Muscle of leg (tissue), 11 donors: ENCODE results near the gene LENG1. TPM values are rescaled to one million over a fixed set of nuclear protein-coding genes. Genes with fewer than 3 reads are reported as not detected.
A peak's percentile ranks its signal among the peaks of the same experiment; 100 is the strongest.

Experiments used
- DNase-seq: peaks from one replicate; pipeline ENCODE4 v3.0.0; 2013
- H3K27ac ChIP-seq: one replicate; pipeline ENCODE4 v1.5.1; 2013; ENCODE audit warnings: mild to moderate bottlenecking, low read length, control low read depth
- H3K27me3 ChIP-seq: one replicate; pipeline ENCODE4 v1.6.1; 2013; ENCODE audit warnings: low read length; ENCODE audit not compliant: control insufficient read depth, insufficient read depth
- H3K36me3 ChIP-seq: one replicate; pipeline ENCODE4 v1.6.1; 2013; ENCODE audit warnings: low read length; ENCODE audit not compliant: control insufficient read depth, insufficient read depth
- H3K4me1 ChIP-seq: one replicate; pipeline ENCODE4 v1.6.1; 2013; ENCODE audit warnings: low read length; ENCODE audit not compliant: control insufficient read depth, insufficient read depth
- H3K4me3 ChIP-seq: one replicate; pipeline ENCODE4 v1.5.1; 2013; ENCODE audit warnings: low read length, control low read depth
- H3K9me3 ChIP-seq: replicated peaks from 2 replicates; pipeline ENCODE4 v1.6.1; 2013; ENCODE audit warnings: low read depth, low read length; ENCODE audit not compliant: control insufficient read depth
- WGBS: methylation state at CpG from one replicate; pipeline ENCODE4 v1.1.5; 2013; ENCODE audit warnings: missing lambda C conversion rate; ENCODE audit not compliant: insufficient coverage; 5-methylcytosine and 5-hydroxymethylcytosine counted together
- polyA plus RNA-seq, 8 donors: library from polyadenylated mRNA; unstranded; fragments of 120-200 nt; gene quantifications; one replicate each; pipeline versions ENCODE4 v1.2.1 to v1.2.3, GENCODE V29; 2013; ENCODE audit warnings: inconsistent platforms in 1 of 8, low replicate concordance in 1 of 8; ENCODE audit not compliant: insufficient read length in 8 of 8, insufficient read depth in 1 of 8
- total RNA-seq: library from RNA; stranded (reverse); fragments of 120-200 nt; gene quantifications from one replicate; pipeline ENCODE4 v1.2.4, GENCODE V29; 2013

Gene LENG1
- total and polyA plus RNA-seq, 9 donors = 9.0 to 11.1 (median 9.7) TPM

- DNase-seq = no peak
- Histone ChIP-seq H3K4me3 (no peak overlapping the region), H3K27me3 (no peaks in the 10 kb centered on the region), H3K4me1 (peaks cover 11% of the 10 kb centered on the region), H3K36me3 (peaks cover 83% of the 10 kb centered on the region), H3K9me3 (no peaks in the 10 kb centered on the region), H3K27ac (no peak overlapping the region)
- WGBS = 72% methylated on average over 9 of the region's 18 CpGs
These were observed 4.7 kb downstream of the LENG1 start for GRCh38 chr19:54154603-54155345.

- peaks cover 93% of the 10 kb centered on the region for H3K36me3 ChIP-seq
- peaks cover 8% of the 10 kb centered on the region for H3K4me1 ChIP-seq
- no peak overlapping the region for H3K27ac ChIP-seq
- H3K4me3 ChIP-seq = no peak overlapping the region
- WGBS = 74% methylated on average over 8 of the region's 10 CpGs
- no peaks in the 10 kb centered on the region for H3K9me3 ChIP-seq
- no peaks in the 10 kb centered on the region for H3K27me3 ChIP-seq
- DNase-seq = no peak
These were observed 5.7 kb downstream of the LENG1 start for GRCh38 chr19:54153731-54154326.

- Histone ChIP-seq H3K9me3 (no peaks in the 10 kb centered on the region), H3K4me3 (no peak overlapping the region), H3K27ac (no peak overlapping the region), H3K36me3 (peaks cover 95% of the 10 kb centered on the region), H3K27me3 (no peaks in the 10 kb centered on the region), H3K4me1 (no peaks in the 10 kb centered on the region)
- WGBS = 75% methylated on average over 11 of the region's 25 CpGs
- DNase-seq = no peak
These were observed 6.5 kb downstream of the LENG1 start for GRCh38 chr19:54152878-54153524.

GRCh38 chr19:54152267-54152666, 7.3 kb downstream of the LENG1 start:
- Histone ChIP-seq H3K27ac (no peak overlapping the region), H3K4me1 (no peaks in the 10 kb centered on the region), H3K4me3 (no peak overlapping the region), H3K36me3 (peaks cover 96% of the 10 kb centered on the region), H3K27me3 (no peaks in the 10 kb centered on the region), H3K9me3 (no peaks in the 10 kb centered on the region)
- DNase-seq = no peak
- 90% methylated on average over 2 of the region's 12 CpGs for WGBS

GRCh38 chr19:54151362-54152035, 8.0 kb downstream of the LENG1 start:
- no peak overlapping the region for H3K27ac ChIP-seq
- 82% methylated on average over 23 of the region's 23 CpGs for WGBS
- no peak for DNase-seq
- peaks cover 97% of the 10 kb centered on the region for H3K36me3 ChIP-seq
- no peaks in the 10 kb centered on the region for H3K9me3 ChIP-seq
- H3K27me3 ChIP-seq = no peaks in the 10 kb centered on the region
- no peaks in the 10 kb centered on the region for H3K4me1 ChIP-seq
- H3K4me3 ChIP-seq = no peak overlapping the region

GRCh38 chr19:54149021-54149812, 10.3 kb downstream of the LENG1 start:
- H3K9me3 ChIP-seq = no peaks in the 10 kb centered on the region
- peak overlapping the region; percentile 29 for H3K27ac ChIP-seq
- H3K4me3 ChIP-seq = no peak overlapping the region
- H3K4me1 ChIP-seq = no peaks in the 10 kb centered on the region
- 88% methylated on average over 11 of the region's 12 CpGs for WGBS
- no peaks in the 10 kb centered on the region for H3K27me3 ChIP-seq
- no peak for DNase-seq
- H3K36me3 ChIP-seq = peaks cover 98% of the 10 kb centered on the region

- Histone ChIP-seq H3K4me1 (no peaks in the 10 kb centered on the region), H3K27ac (no peak overlapping the region), H3K9me3 (no peaks in the 10 kb centered on the region), H3K4me3 (no peak overlapping the region), H3K27me3 (no peaks in the 10 kb centered on the region), H3K36me3 (peaks cover 98% of the 10 kb centered on the region)
- 81% methylated on average over 12 of the region's 19 CpGs for WGBS
- no peak for DNase-seq
These were observed 11.4 kb downstream of the LENG1 start for GRCh38 chr19:54148158-54148557.

- Histone ChIP-seq H3K27me3 (no peaks in the 10 kb centered on the region), H3K9me3 (no peaks in the 10 kb centered on the region), H3K27ac (no peak overlapping the region), H3K4me3 (no peak overlapping the region), H3K4me1 (no peaks in the 10 kb centered on the region), H3K36me3 (peaks cover 98% of the 10 kb centered on the region)
- 67% methylated on average over 1 of the region's 3 CpGs for WGBS
- DNase-seq = no peak
These were observed 11.8 kb downstream of the LENG1 start for GRCh38 chr19:54147676-54148075.

- Histone ChIP-seq H3K27ac (no peak overlapping the region), H3K36me3 (peaks cover 99% of the 10 kb centered on the region), H3K4me3 (no peak overlapping the region), H3K9me3 (no peaks in the 10 kb centered on the region), H3K4me1 (no peaks in the 10 kb centered on the region), H3K27me3 (no peaks in the 10 kb centered on the region)
- no peak for DNase-seq
- WGBS = 93% methylated on average over 28 of the region's 28 CpGs
These were observed 13.9 kb downstream of the LENG1 start for GRCh38 chr19:54145541-54146158.
